ENCODE results near the gene NEK1. TPM values are rescaled to one million over a fixed set of nuclear protein-coding genes. Genes with fewer than 3 reads are reported as not detected.

The NEK1 gene
- total RNA-seq, 6 experiments from 2014 or later, result 9.4 to 11.1 (median 10.0) TPM

- Mint-ChIP-seq H3K4me3 (no peak overlapping the region), H3K27me3 (ENCODE audit: insufficient read depth) (no peaks in the 10 kb centered on the region), H3K27ac (no peak overlapping the region), H3K9me3 (no peaks in the 10 kb centered on the region), H3K4me1 (ENCODE audit: low read depth) (peaks cover 47% of the 10 kb centered on the region), H3K36me3 (ENCODE audit: low read depth) (no peaks in the 10 kb centered on the region)
- TF ChIP-seq CTCF (IDR thresholded peaks at IDR 0.05), result no peak
- DNase-seq, result no peak
Measured at GRCh38 chr4:169617306-169617705, 4.9 kb upstream of the NEK1 start.

- Mint-ChIP-seq H3K4me3 (no peak overlapping the region), H3K4me1 (ENCODE audit: low read depth) (peaks cover 42% of the 10 kb centered on the region)
Measured at GRCh38 chr4:169616846-169617245, 4.5 kb upstream of the NEK1 start.

GRCh38 chr4:169615467-169616106 is 3.2 kb upstream of the NEK1 start:
- H3K4me1 Mint-ChIP-seq (ENCODE audit: low read depth), result peaks cover 49% of the 10 kb centered on the region
- H3K27ac Mint-ChIP-seq, result peak overlapping the region; percentile 69
- H3K4me3 Mint-ChIP-seq, result no peak overlapping the region; the same call in 1 of the 2 replicates
- DNase-seq, result no peak
- H3K9me3 Mint-ChIP-seq, result no peaks in the 10 kb centered on the region
- TF ChIP-seq CTCF (IDR thresholded peaks at IDR 0.05), result no peak
- H3K27me3 Mint-ChIP-seq (ENCODE audit: insufficient read depth), result no peaks in the 10 kb centered on the region
- H3K36me3 Mint-ChIP-seq (ENCODE audit: low read depth), result no peaks in the 10 kb centered on the region

More at GRCh38 chr4:169616846-169617245, 4.5 kb upstream of the NEK1 start:
- no peak overlapping the region for H3K27ac Mint-ChIP-seq
- H3K9me3 Mint-ChIP-seq, result no peaks in the 10 kb centered on the region
- TF ChIP-seq CTCF (IDR thresholded peaks at IDR 0.05), result no peak
- DNase-seq, result no peak
- H3K36me3 Mint-ChIP-seq (ENCODE audit: low read depth), result no peaks in the 10 kb centered on the region
- H3K27me3 Mint-ChIP-seq (ENCODE audit: insufficient read depth), result no peaks in the 10 kb centered on the region

GRCh38 chr4:169612871-169613859 is 782 bp upstream of the NEK1 start:
- Mint-ChIP-seq H3K4me1 (ENCODE audit: low read depth) (peaks cover 37% of the 10 kb centered on the region), H3K27me3 (ENCODE audit: insufficient read depth) (no peaks in the 10 kb centered on the region), H3K4me3 (peak overlapping the region; percentile 99), H3K9me3 (no peaks in the 10 kb centered on the region), H3K27ac (peak overlapping the region; percentile 100), H3K36me3 (ENCODE audit: low read depth) (no peaks in the 10 kb centered on the region)
- peak; percentile 81 for DNase-seq
- peak; percentile 88 for TF ChIP-seq CTCF (IDR thresholded peaks at IDR 0.05)

- DNase-seq, result no peak
- Mint-ChIP-seq H3K27me3 (ENCODE audit: insufficient read depth) (no peaks in the 10 kb centered on the region), H3K4me3 (peak overlapping the region; percentile 99), H3K9me3 (no peaks in the 10 kb centered on the region), H3K36me3 (ENCODE audit: low read depth) (no peaks in the 10 kb centered on the region), H3K4me1 (ENCODE audit: low read depth) (peaks cover 38% of the 10 kb centered on the region), H3K27ac (peak overlapping the region; percentile 100)
- TF ChIP-seq CTCF (IDR thresholded peaks at IDR 0.05), result no peak
Measured at GRCh38 chr4:169611157-169611556, 1.2 kb downstream of the NEK1 start.
